ENCODE data around the gene ABLIM3. TPM values are rescaled to one million over a fixed set of nuclear protein-coding genes. Genes with fewer than 3 reads are reported as not detected.
A peak's percentile ranks its signal among the peaks of the same experiment; 100 is the strongest.

Gene ABLIM3
- total RNA-seq, 6 experiments from 2014 or later = 29.3 to 54.1 (median 48.3) TPM

- H3K4me1 Mint-ChIP-seq (ENCODE audit: low read depth) = peaks cover 31% of the 10 kb centered on the region
- H3K27me3 Mint-ChIP-seq (ENCODE audit: insufficient read depth) = no peaks in the 10 kb centered on the region; the same call in 1 of the 2 replicates
- no peak overlapping the region for H3K4me3 Mint-ChIP-seq
- H3K27ac Mint-ChIP-seq = no peak overlapping the region
- no peaks in the 10 kb centered on the region for H3K36me3 Mint-ChIP-seq (ENCODE audit: low read depth)
- DNase-seq = no peak
- TF ChIP-seq CTCF (IDR thresholded peaks at IDR 0.05) = no peak
- no peaks in the 10 kb centered on the region for H3K9me3 Mint-ChIP-seq
Measured at GRCh38 chr5:149118463-149118862, 22.8 kb upstream of the ABLIM3 start.

- H3K4me3 Mint-ChIP-seq = no peak overlapping the region
- H3K27ac Mint-ChIP-seq = no peak overlapping the region
- H3K4me1 Mint-ChIP-seq (ENCODE audit: low read depth) = peaks cover 22% of the 10 kb centered on the region
- TF ChIP-seq CTCF (IDR thresholded peaks at IDR 0.05) = no peak
- H3K27me3 Mint-ChIP-seq (ENCODE audit: insufficient read depth) = peaks cover 3% of the 10 kb centered on the region; the same call in 1 of the 2 replicates
- no peaks in the 10 kb centered on the region for H3K36me3 Mint-ChIP-seq (ENCODE audit: low read depth)
- no peak for DNase-seq
- H3K9me3 Mint-ChIP-seq = no peaks in the 10 kb centered on the region
Measured at GRCh38 chr5:149121145-149121544, 20.1 kb upstream of the ABLIM3 start.

GRCh38 chr5:149123211-149123610 lies 18.1 kb upstream of the ABLIM3 start:
- Mint-ChIP-seq H3K9me3 (no peaks in the 10 kb centered on the region), H3K36me3 (ENCODE audit: low read depth) (no peaks in the 10 kb centered on the region), H3K27me3 (ENCODE audit: insufficient read depth) (peaks cover 3% of the 10 kb centered on the region; the same call in 1 of the 2 replicates), H3K4me3 (no peak overlapping the region), H3K27ac (no peak overlapping the region), H3K4me1 (ENCODE audit: low read depth) (peaks cover 37% of the 10 kb centered on the region)
- DNase-seq = no peak
- TF ChIP-seq CTCF (IDR thresholded peaks at IDR 0.05) = no peak

- no peak overlapping the region for H3K27ac Mint-ChIP-seq
- H3K27me3 Mint-ChIP-seq (ENCODE audit: insufficient read depth) = peaks cover 3% of the 10 kb centered on the region; the same call in 1 of the 2 replicates
- no peaks in the 10 kb centered on the region for H3K9me3 Mint-ChIP-seq
- no peaks in the 10 kb centered on the region for H3K36me3 Mint-ChIP-seq (ENCODE audit: low read depth)
- DNase-seq = no peak
- TF ChIP-seq CTCF (IDR thresholded peaks at IDR 0.05) = peak; percentile 51
- peaks cover 50% of the 10 kb centered on the region for H3K4me1 Mint-ChIP-seq (ENCODE audit: low read depth)
- H3K4me3 Mint-ChIP-seq = no peak overlapping the region
Measured at GRCh38 chr5:149125386-149125891, 15.9 kb upstream of the ABLIM3 start.

GRCh38 chr5:149126906-149127305 lies 14.4 kb upstream of the ABLIM3 start:
- no peak overlapping the region for H3K4me3 Mint-ChIP-seq
- H3K4me1 Mint-ChIP-seq (ENCODE audit: low read depth) = peaks cover 61% of the 10 kb centered on the region
- TF ChIP-seq CTCF (IDR thresholded peaks at IDR 0.05) = no peak

More at GRCh38 chr5:149126906-149127305, 14.4 kb upstream of the ABLIM3 start:
- H3K27me3 Mint-ChIP-seq (ENCODE audit: insufficient read depth) = peaks cover 3% of the 10 kb centered on the region; the same call in 1 of the 2 replicates
- no peak for DNase-seq
- no peaks in the 10 kb centered on the region for H3K36me3 Mint-ChIP-seq (ENCODE audit: low read depth)
- H3K27ac Mint-ChIP-seq = no peak overlapping the region; the same call in 1 of the 2 replicates
- no peaks in the 10 kb centered on the region for H3K9me3 Mint-ChIP-seq

Data from HFFc6 (cell line).